Measurements from ENCODE around the gene GPR84.
"Not testable (repeated sequence)": the region's sequence is repeated elsewhere in the genome, so short reads cannot be mapped to it uniquely, and the experiment has no call there.

GPR84 gene

DNA sequence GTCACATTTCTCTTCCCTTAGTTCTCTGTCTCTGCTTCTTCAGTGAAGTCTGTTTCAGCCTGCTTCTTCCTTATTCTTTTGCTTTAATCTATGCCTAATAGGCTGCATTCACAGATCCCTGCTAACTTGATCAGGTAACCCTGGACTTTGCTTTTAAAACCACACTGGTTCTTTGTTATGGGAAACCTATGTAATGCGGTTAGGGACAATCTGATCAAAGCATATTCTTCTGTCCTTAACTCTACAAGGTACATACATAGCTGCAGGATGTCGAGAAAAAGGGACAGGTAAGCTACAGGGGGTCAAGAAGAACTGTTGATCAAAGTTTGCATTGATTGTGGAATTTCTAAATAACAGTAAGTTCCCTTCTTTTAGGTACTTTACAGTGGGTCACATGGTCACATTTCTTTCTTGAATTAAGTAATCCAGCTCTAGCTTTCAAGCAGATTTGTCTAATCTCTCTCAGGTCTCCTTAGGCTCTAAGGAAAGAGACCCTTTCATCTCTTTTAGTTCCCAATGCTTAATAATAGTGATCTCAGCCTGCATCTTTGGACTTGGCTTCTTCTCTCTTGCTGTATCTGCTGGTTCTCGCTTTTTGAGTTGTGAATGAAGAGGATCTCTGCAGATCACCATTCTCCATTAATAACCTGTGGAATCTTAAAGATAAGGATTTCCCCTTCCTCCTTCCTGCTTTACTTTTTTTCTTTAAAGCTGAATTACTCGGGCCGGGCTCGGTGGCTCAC, 35.5 kb downstream of the GPR84 start:
- no peak for DNase-seq (ENCODE audit: low read depth in 4 of 4, low spot score in 1 of 4)

DNA sequence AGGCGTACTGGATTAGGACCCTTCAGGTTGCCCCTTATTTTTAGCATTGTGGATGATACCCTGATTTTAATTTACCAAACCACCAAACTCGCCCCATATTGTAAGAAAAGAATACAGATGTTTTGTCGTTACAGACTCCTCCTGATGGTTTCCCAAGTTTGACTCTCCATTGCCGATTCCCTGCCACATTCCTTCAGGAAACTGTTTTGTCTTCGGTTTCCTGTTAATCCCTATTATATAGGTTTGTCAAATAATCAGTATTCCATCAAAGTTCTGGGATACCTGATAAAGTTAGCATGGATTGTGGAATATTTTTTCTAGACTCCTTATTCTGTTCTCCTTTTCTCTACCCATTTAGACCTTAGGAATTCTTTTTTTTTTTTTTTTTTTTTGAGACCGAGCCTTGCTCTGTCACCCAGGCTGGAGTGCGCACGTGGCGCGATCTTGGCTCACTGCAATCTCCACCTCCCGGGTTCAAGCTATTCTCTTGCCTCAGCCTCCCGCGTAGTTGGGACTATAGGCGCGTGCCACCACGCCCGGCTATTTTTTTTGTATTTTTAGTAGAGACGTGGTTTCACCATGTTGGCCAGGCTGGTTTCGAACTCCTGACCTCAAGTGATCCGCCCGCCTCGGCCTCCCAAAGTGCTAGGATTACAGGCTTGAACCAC, 38.7 kb downstream of the GPR84 start:
- DNase-seq (ENCODE audit: low read depth in 4 of 4, low spot score in 1 of 4), result not testable (repeated sequence)

DNA sequence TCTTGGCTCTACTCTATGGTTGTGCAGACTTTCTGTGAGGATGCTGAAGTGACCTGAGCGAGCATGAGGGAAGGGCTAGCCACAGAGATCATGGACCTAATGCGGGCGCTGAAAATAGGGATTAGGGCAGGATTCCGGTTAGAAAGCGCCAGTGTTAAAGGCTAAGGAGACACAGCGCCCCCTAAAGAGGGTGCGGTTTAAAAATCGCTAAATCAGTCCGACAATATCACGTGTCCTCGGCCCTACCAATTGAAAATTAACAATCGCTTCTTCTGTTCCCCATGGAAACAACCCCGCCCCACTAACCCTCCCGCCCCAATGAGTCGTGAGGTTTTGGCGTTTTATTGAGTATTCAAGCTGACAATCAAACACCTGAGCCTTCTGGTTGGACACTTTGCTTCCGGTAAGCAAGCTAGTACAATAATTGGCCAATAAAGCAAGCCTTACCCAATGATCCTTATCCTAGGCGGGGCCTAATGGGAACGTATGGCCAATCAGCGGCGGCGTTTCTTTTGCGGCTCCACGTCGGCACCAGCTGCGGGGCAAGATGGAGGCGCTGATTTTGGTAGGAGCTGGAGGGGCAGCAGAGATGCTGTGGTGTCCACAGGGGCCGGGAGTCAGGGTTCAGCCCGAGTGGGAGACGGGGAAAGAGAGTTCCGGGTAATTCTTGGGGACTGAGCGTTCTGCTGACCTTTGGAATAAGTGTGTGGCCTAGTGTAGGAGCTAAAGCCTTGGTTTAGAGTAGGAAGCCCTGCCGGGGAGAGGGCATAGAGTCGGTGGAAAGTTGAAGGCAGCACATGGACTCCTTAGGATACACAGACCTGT, 39.5 kb downstream of the GPR84 start, which contains the start of gene COPZ1:
Gene COPZ1, plus strand, starts transcription at position 515 of the 825 bp plus-strand sequence. Its CDS starts 33 bp downstream, at position 548.
- peak; percentile 67 to 90 (median 78) for DNase-seq (ENCODE audit: low read depth in 4 of 4, low spot score in 1 of 4)

DNA sequence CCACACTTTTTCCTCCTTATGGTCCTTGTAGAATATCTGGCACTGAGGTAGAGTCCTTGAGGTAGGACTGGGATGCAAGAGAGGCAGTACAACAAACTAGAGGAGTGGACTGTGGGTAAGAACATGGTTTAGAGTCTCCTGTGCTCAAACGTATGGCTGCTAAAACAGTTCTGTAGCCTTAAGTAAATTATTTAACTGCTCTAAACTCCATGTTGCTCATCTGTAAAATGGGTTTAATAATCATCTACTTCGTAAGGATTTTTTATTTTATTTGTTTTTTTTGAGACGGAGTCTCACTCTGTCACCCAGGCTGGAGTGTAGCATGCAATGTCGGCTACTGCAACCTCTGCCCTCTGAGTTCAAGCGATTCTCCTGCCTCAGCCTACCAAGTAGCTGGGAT, 42.9 kb downstream of the GPR84 start:
- DNase-seq (ENCODE audit: low read depth in 4 of 4, low spot score in 1 of 4), result no peak

Data from stimulated activated CD4-positive, alpha-beta T cell treated with anti-CD3 and anti-CD28 coated beads, Interleukin-1b, Interleukin-23, amount 100 ng/mL, for 24 hours (primary cell).